ENCODE data around the gene TNFRSF25.

TNFRSF25 gene

GRCh38 chr1:6414443-6414844, 51.5 kb downstream of the TNFRSF25 start:
- DNase-seq: peak; percentile 85

DNA sequence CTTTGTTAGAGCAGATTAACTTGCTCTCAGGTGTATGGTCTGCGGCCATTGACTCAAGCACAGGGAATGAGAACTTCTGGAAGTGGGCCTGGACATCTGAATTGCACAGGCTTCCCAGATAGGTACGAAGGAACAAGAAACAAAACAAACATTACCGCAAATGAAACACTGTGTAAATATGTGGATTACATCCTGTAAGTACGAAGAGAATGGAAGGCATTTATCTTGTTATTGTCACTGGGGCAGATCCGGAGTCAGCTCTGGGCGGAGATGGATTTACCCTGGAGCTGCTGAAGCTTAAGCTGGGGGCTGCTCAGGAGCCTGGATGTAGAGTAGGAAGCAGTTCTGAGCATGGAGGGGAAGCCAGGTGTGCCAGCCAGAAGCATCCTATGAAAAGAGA, 53.1 kb downstream of the TNFRSF25 start:
- DNase-seq: peak; percentile 65
